NT2/D1 (cell line): Measurements from ENCODE around the gene NELL1.

Experiments used
- DNase-seq: peaks from one replicate; pipeline ENCODE4 v3.0.0-alpha.2; 2011; ENCODE audit warnings: low read depth, low spot score
- H3K27me3 ChIP-seq: 2 replicates; pipeline ENCODE4 v1.6.0; 2011; ENCODE audit warnings: mild to moderate bottlenecking; ENCODE audit not compliant: insufficient read length, insufficient read depth
- H3K36me3 ChIP-seq: 2 replicates; pipeline ENCODE4 v1.6.1; 2011; ENCODE audit warnings: mild to moderate bottlenecking, low read length, mixed read lengths; ENCODE audit not compliant: insufficient read depth, insufficient read length
- H3K4me1 ChIP-seq: 2 replicates; pipeline ENCODE4 v1.5.1; 2011; ENCODE audit not compliant: insufficient read depth, insufficient read length
- H3K4me3 ChIP-seq: 2 replicates; pipeline ENCODE4 v1.5.1; 2011; ENCODE audit warnings: low read depth; ENCODE audit not compliant: insufficient read length
- H3K9ac ChIP-seq: 2 replicates; pipeline ENCODE4 v1.6.0; 2011; ENCODE audit warnings: low read depth; ENCODE audit not compliant: insufficient read length
- H3K9me3 ChIP-seq: 2 replicates; pipeline ENCODE4 v1.5.1; 2011; ENCODE audit warnings: mild to moderate bottlenecking, low read length; ENCODE audit not compliant: insufficient read depth
- SUZ12 ChIP-seq: IDR thresholded peaks from 2 replicates; pipeline ENCODE4 v1.6.1; 2011; ENCODE audit not compliant: insufficient read length, insufficient read depth; ENCODE audit errors: extremely low read depth
- YY1 ChIP-seq: IDR thresholded peaks from 2 replicates; pipeline ENCODE4 v1.6.1; 2011; ENCODE audit not compliant: insufficient read length, insufficient read depth
- ZNF274 ChIP-seq: IDR thresholded peaks from 2 replicates; pipeline ENCODE4 v1.6.1; 2011; ENCODE audit warnings: mild to moderate bottlenecking, low read depth, low read length

NELL1 gene

DNA sequence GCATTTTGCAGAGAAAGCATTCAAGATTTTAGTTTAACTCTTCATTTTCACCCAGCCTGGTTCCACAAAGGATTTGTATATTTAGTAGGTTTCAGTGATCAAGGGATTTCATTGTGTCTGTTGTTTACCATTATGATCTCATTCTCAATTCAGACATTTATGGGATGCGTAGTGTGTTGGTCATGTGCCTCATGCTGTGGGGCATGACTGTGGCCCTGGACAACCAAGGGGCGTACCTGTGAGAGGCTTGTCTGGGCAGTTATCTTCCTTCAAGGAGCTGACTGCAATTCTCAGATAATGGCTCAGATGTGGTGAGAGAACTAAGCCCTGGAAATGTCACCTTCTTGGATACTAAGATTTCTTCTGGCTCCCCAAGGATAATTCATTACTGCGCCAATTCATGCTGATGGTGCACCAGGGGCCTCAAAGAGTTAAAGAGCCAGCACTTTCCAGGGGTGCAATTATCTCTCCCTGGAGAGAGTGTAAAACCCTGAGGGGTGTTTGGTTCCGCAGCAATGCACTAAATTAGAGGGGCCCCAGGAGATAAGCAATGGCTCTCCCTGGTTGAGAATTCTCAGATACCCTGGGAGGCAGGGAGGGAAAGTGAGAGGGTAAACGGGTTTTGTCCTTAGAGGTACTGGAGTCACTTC is 37.7 kb upstream of the NELL1 start:
- H3K9ac ChIP-seq = no peak overlapping the region
- DNase-seq = no peak
- H3K4me1 ChIP-seq = no peaks in the 10 kb centered on the region
- no peaks in the 10 kb centered on the region for H3K27me3 ChIP-seq
- no peak overlapping the region for H3K4me3 ChIP-seq
- no peaks in the 10 kb centered on the region for H3K36me3 ChIP-seq
- no peaks in the 10 kb centered on the region for H3K9me3 ChIP-seq
- TF ChIP-seq ZNF274 (no peak), YY1 (no peak), SUZ12 (no peak)

DNA sequence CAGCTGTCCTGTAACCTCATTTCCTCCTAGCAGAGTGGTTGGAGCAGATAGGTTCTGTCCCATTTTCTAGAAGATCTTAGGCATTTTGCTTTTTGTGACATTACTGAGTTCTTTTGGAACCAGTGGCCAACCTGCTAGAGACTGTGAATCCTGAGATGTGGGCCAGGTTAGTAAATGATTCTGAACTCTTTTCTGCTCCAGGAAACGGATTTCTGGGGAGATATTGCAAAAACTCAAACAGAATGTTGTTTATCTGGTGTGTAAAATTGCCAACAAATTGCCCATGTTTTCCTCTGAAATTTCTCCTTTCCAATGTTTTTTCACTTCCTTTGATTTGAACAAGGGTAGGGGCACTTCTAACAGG is 37.2 kb upstream of the NELL1 start:
- Histone ChIP-seq H3K9me3 (no peaks in the 10 kb centered on the region), H3K36me3 (no peaks in the 10 kb centered on the region), H3K4me3 (no peak overlapping the region), H3K4me1 (no peaks in the 10 kb centered on the region), H3K27me3 (no peaks in the 10 kb centered on the region), H3K9ac (no peak overlapping the region)
- no peak for TF ChIP-seq ZNF274
- no peak for TF ChIP-seq SUZ12
- DNase-seq = no peak

GRCh38 chr11:20634044-20634443 is 35.3 kb upstream of the NELL1 start:
- H3K36me3 ChIP-seq = no peaks in the 10 kb centered on the region
- no peaks in the 10 kb centered on the region for H3K4me1 ChIP-seq
- H3K27me3 ChIP-seq = no peaks in the 10 kb centered on the region
- DNase-seq = no peak
- H3K9ac ChIP-seq = no peak overlapping the region
- no peak for TF ChIP-seq ZNF274
- no peak for TF ChIP-seq YY1
- TF ChIP-seq SUZ12 = no peak
- H3K9me3 ChIP-seq = no peaks in the 10 kb centered on the region
- H3K4me3 ChIP-seq = no peak overlapping the region

GRCh38 chr11:20634781-20635180 is 34.6 kb upstream of the NELL1 start:
- TF ChIP-seq SUZ12 (no peak), YY1 (no peak), ZNF274 (no peak)

DNA sequence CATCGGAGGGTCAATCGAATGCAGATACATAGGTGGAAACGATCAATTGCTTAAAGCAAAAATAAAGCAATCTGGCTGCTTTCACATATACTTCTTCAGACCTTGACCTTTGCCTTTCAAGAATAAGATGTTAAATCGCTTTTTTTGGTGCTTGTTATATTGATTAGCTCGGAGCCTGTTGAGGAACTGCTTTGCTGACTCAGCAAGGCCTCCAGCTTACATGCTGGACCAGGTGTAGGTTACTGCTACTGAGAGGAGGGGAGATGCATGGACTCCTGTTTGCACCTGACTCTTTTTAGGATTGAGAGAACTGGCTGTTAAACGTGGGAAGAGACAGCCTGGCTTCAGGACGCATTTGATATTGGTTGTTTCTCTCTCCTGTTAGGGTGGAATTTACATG is 31.3 kb upstream of the NELL1 start:
- no peaks in the 10 kb centered on the region for H3K9me3 ChIP-seq
- no peak overlapping the region for H3K4me3 ChIP-seq
- no peaks in the 10 kb centered on the region for H3K36me3 ChIP-seq
- no peak overlapping the region for H3K9ac ChIP-seq
- DNase-seq = no peak
- H3K4me1 ChIP-seq = no peaks in the 10 kb centered on the region
- TF ChIP-seq YY1 (no peak), SUZ12 (no peak), ZNF274 (no peak)
- H3K27me3 ChIP-seq = no peaks in the 10 kb centered on the region

More at GRCh38 chr11:20634781-20635180, 34.6 kb upstream of the NELL1 start:
- Histone ChIP-seq H3K4me3 (no peak overlapping the region), H3K9ac (no peak overlapping the region), H3K4me1 (no peaks in the 10 kb centered on the region), H3K9me3 (no peaks in the 10 kb centered on the region), H3K36me3 (no peaks in the 10 kb centered on the region), H3K27me3 (no peaks in the 10 kb centered on the region)
- no peak for DNase-seq

DNA sequence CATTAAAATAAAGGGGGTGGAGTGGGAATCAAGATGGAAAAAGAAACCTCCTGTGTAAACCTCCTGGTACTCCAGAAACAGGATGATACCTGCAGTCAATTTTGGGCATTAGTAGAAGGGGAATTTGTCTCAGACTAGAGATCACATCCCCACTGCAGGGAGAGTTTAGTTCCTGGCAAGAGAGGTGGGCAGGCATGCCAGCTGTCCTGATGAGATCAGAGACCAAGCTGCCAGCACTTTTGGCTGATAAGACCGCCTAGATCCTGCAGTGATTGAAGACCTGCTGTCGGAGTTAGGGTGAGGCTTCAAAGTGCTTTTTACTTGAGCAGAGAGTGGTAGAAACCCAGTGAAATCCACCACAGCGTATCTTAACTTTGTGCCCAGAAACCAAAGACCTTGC is 29.7 kb upstream of the NELL1 start:
- no peaks in the 10 kb centered on the region for H3K27me3 ChIP-seq
- no peaks in the 10 kb centered on the region for H3K36me3 ChIP-seq
- TF ChIP-seq ZNF274 = no peak
- TF ChIP-seq SUZ12 = no peak
- no peak for TF ChIP-seq YY1
- no peaks in the 10 kb centered on the region for H3K9me3 ChIP-seq
- no peak overlapping the region for H3K9ac ChIP-seq
- no peaks in the 10 kb centered on the region for H3K4me1 ChIP-seq
- no peak for DNase-seq
- H3K4me3 ChIP-seq = no peak overlapping the region

GRCh38 chr11:20640401-20640800 is 29.0 kb upstream of the NELL1 start:
- no peaks in the 10 kb centered on the region for H3K4me1 ChIP-seq
- DNase-seq = no peak
- H3K9ac ChIP-seq = no peak overlapping the region
- no peaks in the 10 kb centered on the region for H3K9me3 ChIP-seq
- TF ChIP-seq ZNF274 = no peak
- TF ChIP-seq SUZ12 = no peak
- no peak for TF ChIP-seq YY1
- H3K4me3 ChIP-seq = no peak overlapping the region
- no peaks in the 10 kb centered on the region for H3K36me3 ChIP-seq
- H3K27me3 ChIP-seq = no peaks in the 10 kb centered on the region

- no peaks in the 10 kb centered on the region for H3K9me3 ChIP-seq
- H3K9ac ChIP-seq = no peak overlapping the region
- no peak for DNase-seq
- no peaks in the 10 kb centered on the region for H3K27me3 ChIP-seq
- H3K4me3 ChIP-seq = no peak overlapping the region
- TF ChIP-seq YY1 (no peak), ZNF274 (no peak), SUZ12 (no peak)
- H3K4me1 ChIP-seq = no peaks in the 10 kb centered on the region
- no peaks in the 10 kb centered on the region for H3K36me3 ChIP-seq
Measured at GRCh38 chr11:20644360-20644759, 25.0 kb upstream of the NELL1 start.
